ENCODE measurements around the gene PLP1. TPM values are rescaled to one million over a fixed set of nuclear protein-coding genes. Genes with fewer than 3 reads are reported as not detected.

PLP1 gene
- total and polyA plus RNA-seq, 9 of the 15 experiments (the other 6 are each of a cell fraction or from before 2014, with no cell fraction given): not detected

DNA sequence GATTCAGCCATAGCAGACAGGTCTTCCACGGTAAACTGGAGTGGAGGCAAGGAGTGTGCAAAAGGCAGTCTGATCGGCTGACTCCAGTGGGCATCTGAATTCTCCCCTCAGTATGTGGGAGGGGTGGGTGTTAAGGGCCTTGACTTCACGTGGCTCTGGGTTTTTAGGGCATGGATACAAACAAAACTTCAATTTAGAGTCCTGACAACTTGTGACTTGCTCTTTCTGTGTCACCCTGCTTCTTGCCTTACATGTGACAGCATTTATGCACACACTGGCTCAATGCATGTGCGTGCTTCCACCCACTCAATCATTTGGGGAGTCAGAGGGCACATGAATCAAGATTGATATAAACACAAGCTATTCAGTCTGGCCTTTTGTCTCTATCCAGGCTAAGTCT is 17.5 kb downstream of the PLP1 start:
- no peak overlapping the region for H3K27ac ChIP-seq (ENCODE audit: extremely low read depth, low read depth, low read length)
- H3K4me2 ChIP-seq (ENCODE audit: insufficient read depth, low read length): no peak overlapping the region
- WGBS (ENCODE audit: insufficient coverage, low coverage, missing lambda C conversion rate): 3% methylated on average over 4 of the region's 4 CpGs
- CTCF ChIA-PET (ENCODE audit: low intra/inter-chr PET ratio): no interaction called here
- no peak for DNase-seq (ENCODE audit: extremely low read depth in 1 of 4, low spot score in 3 of 4)
- no peaks in the 10 kb centered on the region for H3K9me1 ChIP-seq (ENCODE audit: control insufficient read depth, insufficient read depth, low read length)
- no peak for ATAC-seq
- in situ Hi-C loops (cut with MboI): no loop called here
- no peaks in the 10 kb centered on the region for H3K4me1 ChIP-seq (replicated peaks in 1 of 2; ENCODE audit: control insufficient read depth in 2 of 2, insufficient read depth in 2 of 2, low read length in 2 of 2)
- TF ChIP-seq, protein P1, sequence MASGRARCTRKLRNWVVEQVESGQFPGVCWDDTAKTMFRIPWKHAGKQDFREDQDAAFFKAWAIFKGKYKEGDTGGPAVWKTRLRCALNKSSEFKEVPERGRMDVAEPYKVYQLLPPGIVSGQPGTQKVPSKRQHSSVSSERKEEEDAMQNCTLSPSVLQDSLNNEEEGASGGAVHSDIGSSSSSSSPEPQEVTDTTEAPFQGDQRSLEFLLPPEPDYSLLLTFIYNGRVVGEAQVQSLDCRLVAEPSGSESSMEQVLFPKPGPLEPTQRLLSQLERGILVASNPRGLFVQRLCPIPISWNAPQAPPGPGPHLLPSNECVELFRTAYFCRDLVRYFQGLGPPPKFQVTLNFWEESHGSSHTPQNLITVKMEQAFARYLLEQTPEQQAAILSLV (tag; IDR thresholded peaks at IDR 0.05): no peak
- TF ChIP-seq TCF3 (CRISPR knock-in tag; IDR thresholded peaks at IDR 0.05) (no peak), ZNF57 (CRISPR knock-in tag; IDR thresholded peaks at IDR 0.05) (no peak)
- no peaks in the 10 kb centered on the region for H3K79me2 ChIP-seq (ENCODE audit: control insufficient read depth, insufficient read depth, low read length)
- H3K9ac ChIP-seq (ENCODE audit: insufficient read depth in 1 of 2, low read depth in 2 of 2, low read length in 2 of 2): no peak overlapping the region
- 0 out of 5 replicates have a peak, but pooled peaks cover 0 to 4% of the 10 kb centered on the region in 2 experiments for H3K27me3 ChIP-seq (ENCODE audit: control insufficient read depth in 2 of 2, insufficient read depth in 2 of 2, low read length in 2 of 2)
- FAIRE-seq: no peak
- H3K4me3 ChIP-seq: no peak overlapping the region
- H4K20me1 ChIP-seq (replicated peaks; ENCODE audit: control insufficient read depth, insufficient read depth, low read length): no peaks in the 10 kb centered on the region
- no peak overlapping the region for H2AFZ ChIP-seq (ENCODE audit: low read depth, low read length)
- BruUV-seq (replicated peaks): no TSS peak
- intact Hi-C loops (cut with micrococcal nuclease): no loop called here
- no peaks in the 10 kb centered on the region for H3K36me3 ChIP-seq (ENCODE audit: control insufficient read depth, insufficient read depth, low read length)
- H3K9me3 ChIP-seq (replicated peaks; ENCODE audit: control insufficient read depth, insufficient read depth, low read depth, low read length): no peaks in the 10 kb centered on the region
- POLR2A ChIA-PET: no interaction called here

DNA sequence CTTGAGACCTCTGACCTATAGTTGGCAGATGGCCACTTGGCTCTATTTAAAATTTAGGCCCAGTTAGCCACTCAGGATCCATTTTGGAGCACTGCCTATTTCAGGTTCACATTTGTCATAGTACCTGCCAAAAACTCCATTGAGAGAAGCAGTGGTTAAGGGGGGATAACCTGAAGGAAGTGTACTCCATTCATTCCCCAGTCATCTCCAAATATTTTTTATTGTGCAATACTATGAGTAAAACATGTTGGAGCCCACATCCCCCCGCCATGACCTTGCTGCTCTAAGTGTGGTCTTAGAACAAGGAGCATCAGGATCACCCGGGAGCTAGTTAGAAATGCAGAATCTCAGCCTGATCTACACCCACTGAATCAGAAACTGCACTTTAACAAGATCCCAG is 21.1 kb downstream of the PLP1 start:
- Histone ChIP-seq H3K9me1 (ENCODE audit: control insufficient read depth, insufficient read depth, low read length) (no peaks in the 10 kb centered on the region), H3K4me3 (no peak overlapping the region), H4K20me1 (replicated peaks; ENCODE audit: control insufficient read depth, insufficient read depth, low read length) (no peaks in the 10 kb centered on the region), H3K79me2 (ENCODE audit: control insufficient read depth, insufficient read depth, low read length) (no peaks in the 10 kb centered on the region), H3K27ac (ENCODE audit: extremely low read depth, low read depth, low read length) (no peak overlapping the region), H3K4me1 (replicated peaks in 1 of 2; ENCODE audit: control insufficient read depth in 2 of 2, insufficient read depth in 2 of 2, low read length in 2 of 2) (no peaks in the 10 kb centered on the region), H3K4me2 (ENCODE audit: insufficient read depth, low read length) (no peak overlapping the region), H2AFZ (ENCODE audit: low read depth, low read length) (no peak overlapping the region), H3K27me3 (ENCODE audit: control insufficient read depth in 2 of 2, insufficient read depth in 2 of 2, low read length in 2 of 2) (0 out of 5 replicates have a peak, but pooled peaks cover 0 to 4% of the 10 kb centered on the region in 2 experiments), H3K36me3 (ENCODE audit: control insufficient read depth, insufficient read depth, low read length) (no peaks in the 10 kb centered on the region), H3K9ac (ENCODE audit: insufficient read depth in 1 of 2, low read depth in 2 of 2, low read length in 2 of 2) (no peak overlapping the region), H3K9me3 (replicated peaks; ENCODE audit: control insufficient read depth, insufficient read depth, low read depth, low read length) (no peaks in the 10 kb centered on the region)
- BruUV-seq (replicated peaks): no TSS peak
- FAIRE-seq (no peak), DNase-seq (ENCODE audit: extremely low read depth in 1 of 4, low spot score in 3 of 4) (no peak), ATAC-seq (no peak)
- 0% methylated on average over 2 of the region's 2 CpGs for WGBS (ENCODE audit: insufficient coverage, low coverage, missing lambda C conversion rate)
- CTCF ChIA-PET (ENCODE audit: low intra/inter-chr PET ratio): no interaction called here
- in situ Hi-C loops (cut with MboI) (no loop called here), intact Hi-C loops (cut with micrococcal nuclease) (no loop called here)
- POLR2A ChIA-PET: no interaction called here
- TF ChIP-seq TOE1 (IDR thresholded peaks at IDR 0.05; ENCODE audit: borderline replicate concordance) (no peak), TOE1 (CRISPR knock-in tag; IDR thresholded peaks at IDR 0.05; ENCODE audit: borderline replicate concordance, low read depth) (no peak), ZFP30 (CRISPR knock-in tag; IDR thresholded peaks at IDR 0.05; ENCODE audit: borderline replicate concordance) (no peak), ZNF212 (CRISPR knock-in tag; IDR thresholded peaks at IDR 0.05) (no peak), ZNF143 (CRISPR knock-in tag; IDR thresholded peaks at IDR 0.05) (no peak), ZNF740 (CRISPR knock-in tag; IDR thresholded peaks at IDR 0.05) (no peak), ZNF740 (tag; IDR thresholded peaks at IDR 0.05) (no peak)
